ENCODE measurements around the gene RIN3.

DNA sequence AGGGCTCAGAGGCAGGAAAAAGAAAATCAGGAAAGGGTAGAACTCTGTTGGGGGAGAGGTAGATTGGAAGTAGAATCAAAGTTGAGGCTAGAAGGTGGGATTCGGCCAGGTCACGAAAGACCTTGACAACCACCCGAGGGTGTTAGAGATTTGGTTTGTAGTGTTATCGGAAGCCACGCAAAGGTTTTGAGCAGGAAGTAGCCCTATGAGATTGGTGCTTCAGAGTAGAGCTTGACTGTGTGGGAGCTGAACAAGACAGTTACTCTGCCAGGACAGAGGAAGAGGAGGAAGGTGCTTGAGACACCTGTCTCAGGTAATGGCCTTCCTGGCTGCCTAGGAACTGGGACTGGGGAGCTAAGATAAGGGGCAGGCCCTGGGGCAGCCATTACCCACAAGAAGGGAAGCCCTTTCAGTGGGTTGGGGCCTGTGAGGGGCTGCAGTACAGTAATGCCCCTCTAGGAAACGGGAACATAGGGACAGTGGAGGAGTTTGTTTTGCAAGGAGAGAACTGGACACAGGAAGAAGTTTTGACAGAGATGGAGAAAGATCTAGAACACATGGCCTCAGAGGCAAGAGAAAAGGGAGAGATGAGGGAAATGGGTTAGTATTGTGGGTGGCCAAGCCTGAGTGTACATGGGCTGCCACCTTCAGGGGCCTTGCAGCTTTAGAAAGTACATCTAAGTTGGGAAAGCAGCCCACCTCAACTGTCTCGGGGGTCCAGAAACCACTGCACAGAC is 73.5 kb downstream of the RIN3 start:
- TF ChIP-seq, protein P1, sequence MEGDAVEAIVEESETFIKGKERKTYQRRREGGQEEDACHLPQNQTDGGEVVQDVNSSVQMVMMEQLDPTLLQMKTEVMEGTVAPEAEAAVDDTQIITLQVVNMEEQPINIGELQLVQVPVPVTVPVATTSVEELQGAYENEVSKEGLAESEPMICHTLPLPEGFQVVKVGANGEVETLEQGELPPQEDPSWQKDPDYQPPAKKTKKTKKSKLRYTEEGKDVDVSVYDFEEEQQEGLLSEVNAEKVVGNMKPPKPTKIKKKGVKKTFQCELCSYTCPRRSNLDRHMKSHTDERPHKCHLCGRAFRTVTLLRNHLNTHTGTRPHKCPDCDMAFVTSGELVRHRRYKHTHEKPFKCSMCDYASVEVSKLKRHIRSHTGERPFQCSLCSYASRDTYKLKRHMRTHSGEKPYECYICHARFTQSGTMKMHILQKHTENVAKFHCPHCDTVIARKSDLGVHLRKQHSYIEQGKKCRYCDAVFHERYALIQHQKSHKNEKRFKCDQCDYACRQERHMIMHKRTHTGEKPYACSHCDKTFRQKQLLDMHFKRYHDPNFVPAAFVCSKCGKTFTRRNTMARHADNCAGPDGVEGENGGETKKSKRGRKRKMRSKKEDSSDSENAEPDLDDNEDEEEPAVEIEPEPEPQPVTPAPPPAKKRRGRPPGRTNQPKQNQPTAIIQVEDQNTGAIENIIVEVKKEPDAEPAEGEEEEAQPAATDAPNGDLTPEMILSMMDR (IDR thresholded peaks at IDR 0.05): no peak
- no peak for TF ChIP-seq EZH2phosphoT487 (IDR thresholded peaks at IDR 0.05)

All from neural progenitor cell (in vitro differentiated cells).